Measurements from ENCODE around the gene TMEFF2. TPM values are rescaled to one million over a fixed set of nuclear protein-coding genes. Genes with fewer than 3 reads are reported as not detected.

TMEFF2 gene
- total RNA-seq, 2 experiments from 2014 or later = not detected

GRCh38 chr2:192202373-192202772 lies 7.6 kb upstream of the TMEFF2 start:
- no peak for DNase-seq (ENCODE audit: low spot score)
- no peaks in the 10 kb centered on the region for H4K20me1 ChIP-seq (ENCODE audit: insufficient read depth, low read length)
- no peaks in the 10 kb centered on the region for H3K9me2 ChIP-seq (ENCODE audit: insufficient read depth, low read length)
- no peaks in the 10 kb centered on the region for H3K36me3 ChIP-seq (ENCODE audit: insufficient read depth, low read length)
- no peaks in the 10 kb centered on the region for H3K79me2 ChIP-seq (ENCODE audit: insufficient read depth, low read depth, low read length)
- ChIA-PET POLR2A (no interaction called here), CTCF (ENCODE audit: unreplicated experiment) (no interaction called here)
- intact Hi-C loops (cut with micrococcal nuclease; ENCODE audit: unreplicated experiment) = no loop called here
- TF ChIP-seq CTCF (conservative IDR thresholded peaks at IDR 0.05; ENCODE audit: low read length) (no peak), EZH2phosphoT487 (IDR thresholded peaks at IDR 0.05; ENCODE audit: borderline replicate concordance, low read depth, low read length) (no peak)
- no peaks in the 10 kb centered on the region for H3K9me3 ChIP-seq (ENCODE audit: low read length)
- no peak overlapping the region for H3K4me3 ChIP-seq (ENCODE audit: low read depth, low read length, poor library complexity, severe bottlenecking)
- H3K4me1 ChIP-seq (ENCODE audit: insufficient read depth, low read length, poor library complexity, severe bottlenecking) = no peaks in the 10 kb centered on the region
- H3K4me2 ChIP-seq (ENCODE audit: low read length) = no peak overlapping the region
- no TSS peak for BruUV-seq (replicated peaks)
- H3K27ac ChIP-seq (ENCODE audit: low read depth, low read length, poor library complexity, severe bottlenecking) = no peak overlapping the region
- H2AFZ ChIP-seq (ENCODE audit: low read length) = no peak overlapping the region

- DNase-seq (ENCODE audit: low spot score) = no peak
- H2AFZ ChIP-seq (ENCODE audit: low read length) = no peak overlapping the region
- no peaks in the 10 kb centered on the region for H3K9me2 ChIP-seq (ENCODE audit: insufficient read depth, low read length)
- no peaks in the 10 kb centered on the region for H3K36me3 ChIP-seq (ENCODE audit: insufficient read depth, low read length)
- H3K9me3 ChIP-seq (ENCODE audit: low read length) = no peaks in the 10 kb centered on the region
- no peak overlapping the region for H3K4me2 ChIP-seq (ENCODE audit: low read length)
- no peaks in the 10 kb centered on the region for H3K4me1 ChIP-seq (ENCODE audit: insufficient read depth, low read length, poor library complexity, severe bottlenecking)
- no peak overlapping the region for H3K4me3 ChIP-seq (ENCODE audit: low read depth, low read length, poor library complexity, severe bottlenecking)
- H3K27ac ChIP-seq (ENCODE audit: low read depth, low read length, poor library complexity, severe bottlenecking) = no peak overlapping the region
- CTCF ChIA-PET (ENCODE audit: unreplicated experiment) = no interaction called here
- TF ChIP-seq CTCF (conservative IDR thresholded peaks at IDR 0.05; ENCODE audit: low read length) (no peak), EZH2phosphoT487 (IDR thresholded peaks at IDR 0.05; ENCODE audit: borderline replicate concordance, low read depth, low read length) (no peak)
- no TSS peak for BruUV-seq (replicated peaks)
- no peaks in the 10 kb centered on the region for H3K79me2 ChIP-seq (ENCODE audit: insufficient read depth, low read depth, low read length)
- intact Hi-C loops (cut with micrococcal nuclease; ENCODE audit: unreplicated experiment) = no loop called here
- H4K20me1 ChIP-seq (ENCODE audit: insufficient read depth, low read length) = no peaks in the 10 kb centered on the region
- POLR2A ChIA-PET = interaction anchor here (0.6 kb wide), 1 partner anchor 538 kb away, joined by 3 read pairs; no protein-coding TSS in a partner anchor
Measured at GRCh38 chr2:192201116-192201515, 6.4 kb upstream of the TMEFF2 start.

- BruUV-seq (replicated peaks) = no TSS peak
- CTCF ChIA-PET (ENCODE audit: unreplicated experiment) = no interaction called here
- POLR2A ChIA-PET = no interaction called here
Measured at GRCh38 chr2:192197357-192197756, 2.6 kb upstream of the TMEFF2 start.

More at GRCh38 chr2:192197357-192197756, 2.6 kb upstream of the TMEFF2 start:
- H3K4me1 ChIP-seq (ENCODE audit: insufficient read depth, low read length, poor library complexity, severe bottlenecking) = no peaks in the 10 kb centered on the region
- no peaks in the 10 kb centered on the region for H3K36me3 ChIP-seq (ENCODE audit: insufficient read depth, low read length)
- H3K79me2 ChIP-seq (ENCODE audit: insufficient read depth, low read depth, low read length) = no peaks in the 10 kb centered on the region
- no peak for DNase-seq (ENCODE audit: low spot score)
- no peak overlapping the region for H3K4me3 ChIP-seq (ENCODE audit: low read depth, low read length, poor library complexity, severe bottlenecking)
- H3K27ac ChIP-seq (ENCODE audit: low read depth, low read length, poor library complexity, severe bottlenecking) = no peak overlapping the region
- no peaks in the 10 kb centered on the region for H3K9me2 ChIP-seq (ENCODE audit: insufficient read depth, low read length)
- intact Hi-C loops (cut with micrococcal nuclease; ENCODE audit: unreplicated experiment) = no loop called here
- H2AFZ ChIP-seq (ENCODE audit: low read length) = no peak overlapping the region
- no peak for TF ChIP-seq EZH2phosphoT487 (IDR thresholded peaks at IDR 0.05; ENCODE audit: borderline replicate concordance, low read depth, low read length)
- no peak; the same call in 1 of the 2 replicates for TF ChIP-seq CTCF (conservative IDR thresholded peaks at IDR 0.05; ENCODE audit: low read length)
- no peaks in the 10 kb centered on the region for H4K20me1 ChIP-seq (ENCODE audit: insufficient read depth, low read length)
- no peaks in the 10 kb centered on the region for H3K9me3 ChIP-seq (ENCODE audit: low read length)
- H3K4me2 ChIP-seq (ENCODE audit: low read length) = no peak overlapping the region
